HL-60 (cell line): ENCODE results near the gene IFI27L1.

Experiments used
- POLR2AphosphoS5 ChIP-seq: IDR thresholded peaks from 2 replicates; pipeline ENCODE4 v1.6.1; 2012; ENCODE audit warnings: low read depth
- TF ChIP-seq, protein P1 (sequence below): IDR thresholded peaks from one replicate; pipeline ENCODE4 v1.5.1; 2011; ENCODE audit warnings: low read length, control low read depth, inconsistent platforms; ENCODE audit not compliant: insufficient read depth
- TF ChIP-seq, protein P2 (sequence below): IDR thresholded peaks from 2 replicates; pipeline ENCODE4 v1.6.1; 2012; ENCODE audit warnings: low read depth; ENCODE audit not compliant: insufficient replicate concordance

DNA sequence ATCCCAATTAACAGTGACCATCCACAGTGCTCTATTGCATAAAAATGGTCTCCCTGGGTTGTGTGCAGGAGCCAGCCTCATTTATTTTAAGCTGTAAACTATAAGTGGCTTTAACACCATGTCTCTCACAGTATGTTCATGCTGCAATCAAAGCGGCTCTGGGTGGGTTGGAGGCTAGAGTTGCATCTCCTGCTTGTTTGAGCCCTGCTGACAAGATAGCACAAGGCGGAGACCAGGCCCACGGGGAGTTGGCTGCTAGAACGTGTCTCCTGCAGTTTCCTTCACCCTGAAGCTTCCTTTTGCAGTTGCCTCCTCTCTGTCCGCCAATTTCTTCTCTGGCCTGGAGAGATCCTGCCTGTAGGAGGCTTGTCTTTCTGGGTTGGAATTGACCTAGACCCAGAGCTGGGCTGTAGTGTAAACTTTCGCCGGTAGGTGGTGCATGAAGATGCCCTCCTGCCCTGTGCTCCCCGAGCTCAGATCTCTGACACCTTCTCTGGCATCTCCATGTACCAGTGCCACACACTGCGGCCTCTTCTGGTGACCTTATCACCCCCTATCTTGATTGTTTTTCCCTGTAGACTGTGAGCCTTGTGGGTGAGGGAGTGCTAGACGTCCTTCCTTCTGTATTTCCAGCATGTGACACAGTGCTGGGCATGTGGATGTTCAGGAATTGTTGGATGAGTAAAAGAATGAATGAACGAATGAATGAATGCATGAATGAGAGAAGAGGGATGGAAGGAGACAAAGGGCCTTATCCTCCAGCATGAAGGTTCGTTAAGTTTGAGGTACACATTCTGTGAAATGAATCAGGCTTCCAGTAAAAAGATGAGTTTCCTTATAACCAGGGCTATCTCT lies 44.6 kb upstream of the IFI27L1 start:
- TF ChIP-seq POLR2AphosphoS5, result no peak
- TF ChIP-seq, protein P1, sequence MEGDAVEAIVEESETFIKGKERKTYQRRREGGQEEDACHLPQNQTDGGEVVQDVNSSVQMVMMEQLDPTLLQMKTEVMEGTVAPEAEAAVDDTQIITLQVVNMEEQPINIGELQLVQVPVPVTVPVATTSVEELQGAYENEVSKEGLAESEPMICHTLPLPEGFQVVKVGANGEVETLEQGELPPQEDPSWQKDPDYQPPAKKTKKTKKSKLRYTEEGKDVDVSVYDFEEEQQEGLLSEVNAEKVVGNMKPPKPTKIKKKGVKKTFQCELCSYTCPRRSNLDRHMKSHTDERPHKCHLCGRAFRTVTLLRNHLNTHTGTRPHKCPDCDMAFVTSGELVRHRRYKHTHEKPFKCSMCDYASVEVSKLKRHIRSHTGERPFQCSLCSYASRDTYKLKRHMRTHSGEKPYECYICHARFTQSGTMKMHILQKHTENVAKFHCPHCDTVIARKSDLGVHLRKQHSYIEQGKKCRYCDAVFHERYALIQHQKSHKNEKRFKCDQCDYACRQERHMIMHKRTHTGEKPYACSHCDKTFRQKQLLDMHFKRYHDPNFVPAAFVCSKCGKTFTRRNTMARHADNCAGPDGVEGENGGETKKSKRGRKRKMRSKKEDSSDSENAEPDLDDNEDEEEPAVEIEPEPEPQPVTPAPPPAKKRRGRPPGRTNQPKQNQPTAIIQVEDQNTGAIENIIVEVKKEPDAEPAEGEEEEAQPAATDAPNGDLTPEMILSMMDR, result peak; percentile 78
- TF ChIP-seq, protein P2, sequence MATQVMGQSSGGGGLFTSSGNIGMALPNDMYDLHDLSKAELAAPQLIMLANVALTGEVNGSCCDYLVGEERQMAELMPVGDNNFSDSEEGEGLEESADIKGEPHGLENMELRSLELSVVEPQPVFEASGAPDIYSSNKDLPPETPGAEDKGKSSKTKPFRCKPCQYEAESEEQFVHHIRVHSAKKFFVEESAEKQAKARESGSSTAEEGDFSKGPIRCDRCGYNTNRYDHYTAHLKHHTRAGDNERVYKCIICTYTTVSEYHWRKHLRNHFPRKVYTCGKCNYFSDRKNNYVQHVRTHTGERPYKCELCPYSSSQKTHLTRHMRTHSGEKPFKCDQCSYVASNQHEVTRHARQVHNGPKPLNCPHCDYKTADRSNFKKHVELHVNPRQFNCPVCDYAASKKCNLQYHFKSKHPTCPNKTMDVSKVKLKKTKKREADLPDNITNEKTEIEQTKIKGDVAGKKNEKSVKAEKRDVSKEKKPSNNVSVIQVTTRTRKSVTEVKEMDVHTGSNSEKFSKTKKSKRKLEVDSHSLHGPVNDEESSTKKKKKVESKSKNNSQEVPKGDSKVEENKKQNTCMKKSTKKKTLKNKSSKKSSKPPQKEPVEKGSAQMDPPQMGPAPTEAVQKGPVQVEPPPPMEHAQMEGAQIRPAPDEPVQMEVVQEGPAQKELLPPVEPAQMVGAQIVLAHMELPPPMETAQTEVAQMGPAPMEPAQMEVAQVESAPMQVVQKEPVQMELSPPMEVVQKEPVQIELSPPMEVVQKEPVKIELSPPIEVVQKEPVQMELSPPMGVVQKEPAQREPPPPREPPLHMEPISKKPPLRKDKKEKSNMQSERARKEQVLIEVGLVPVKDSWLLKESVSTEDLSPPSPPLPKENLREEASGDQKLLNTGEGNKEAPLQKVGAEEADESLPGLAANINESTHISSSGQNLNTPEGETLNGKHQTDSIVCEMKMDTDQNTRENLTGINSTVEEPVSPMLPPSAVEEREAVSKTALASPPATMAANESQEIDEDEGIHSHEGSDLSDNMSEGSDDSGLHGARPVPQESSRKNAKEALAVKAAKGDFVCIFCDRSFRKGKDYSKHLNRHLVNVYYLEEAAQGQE, result no peak
